IMR-90 (cell line): ENCODE measurements around the gene OR10H3. TPM values are rescaled to one million over a fixed set of nuclear protein-coding genes. Genes with fewer than 3 reads are reported as not detected.

Source experiments
- ATAC-seq: fragments of 200-7000 bp; cut with Tn5 transposase; 2 replicates; pipeline ENCODE4 v1.9.1; 2020; ENCODE audit warnings: low read depth, mild to moderate bottlenecking, moderate library complexity
- Bru-seq: library from RNA; stranded (reverse); fragments of 400-500 nt; gene quantifications from one replicate; lab custom pipeline; 2021; lab: Mats Ljungman, UMichigan
- BruChase-seq, 2 experiments: library from RNA; stranded (reverse); fragments of 400-500 nt; gene quantifications; one replicate each; lab custom pipeline; 2021; lab: Mats Ljungman, UMichigan
- BruUV-seq: library from RNA; stranded (reverse); fragments of 400-500 nt; replicated peaks from 2 replicates; lab custom pipeline; 2021; lab: Mats Ljungman, UMichigan
- CTCF ChIA-PET: fragments of 300-600 bp; formaldehyde crosslinking; extraction: SDS; loops from one replicate; lab custom pipeline; 2021; ENCODE audit warnings: antibody characterized with exemption; lab: Yijun Ruan, JAX
- POLR2A ChIA-PET: fragments of 300-600 bp; sonication (Branson Sonifier 250); formaldehyde crosslinking; loops from one replicate; lab custom pipeline; 2022; ENCODE audit warnings: antibody characterized with exemption; ENCODE audit not compliant: unreplicated experiment; lab: Charles Lee
- DNase-seq: peaks from one replicate; pipeline ENCODE4 v3.0.0; 2013
- H2AFZ ChIP-seq: replicated peaks from 2 replicates; pipeline ENCODE3; 2013; ENCODE audit warnings: low read length, mild to moderate bottlenecking; ENCODE audit not compliant: poor library complexity
- H2AK5ac ChIP-seq: 2 replicates; pipeline ENCODE4 v1.6.1; 2013; ENCODE audit warnings: low read depth, low read length, inconsistent platforms
- H2AK9ac ChIP-seq: replicated peaks from 2 replicates; pipeline ENCODE3; 2013; ENCODE audit warnings: mild to moderate bottlenecking, low read depth, low read length, moderate library complexity; ENCODE audit not compliant: poor library complexity
- H2BK120ac ChIP-seq: 2 replicates; pipeline ENCODE4 v1.6.1; 2013; ENCODE audit warnings: low read depth, low read length, inconsistent platforms
- H2BK15ac ChIP-seq: 3 replicates; pipeline ENCODE4 v1.6.1; 2013; ENCODE audit warnings: low read depth, low read length, inconsistent platforms
- H2BK20ac ChIP-seq: 2 replicates; pipeline ENCODE4 v1.6.1; 2013; ENCODE audit warnings: low read depth, mild to moderate bottlenecking, inconsistent platforms, low read length, moderate library complexity
- H2BK5ac ChIP-seq: 2 replicates; pipeline ENCODE4 v1.6.1; 2013; ENCODE audit warnings: mild to moderate bottlenecking, low read depth, low read length, inconsistent platforms; ENCODE audit not compliant: poor library complexity, severe bottlenecking
- H3K14ac ChIP-seq: replicated peaks from 2 replicates; pipeline ENCODE4 v1.6.1; 2013; ENCODE audit warnings: low read depth, low read length, inconsistent platforms
- H3K18ac ChIP-seq: 2 replicates; pipeline ENCODE4 v1.6.1; 2013; ENCODE audit warnings: low read depth, low read length, control low read depth
- H3K23ac ChIP-seq: 2 replicates; pipeline ENCODE4 v1.6.1; 2013; ENCODE audit warnings: low read depth, low read length, inconsistent platforms
- H3K27ac ChIP-seq: 2 replicates; pipeline ENCODE4 v1.5.1; 2013; ENCODE audit warnings: mild to moderate bottlenecking, control low read depth, low read length; ENCODE audit not compliant: insufficient read depth
- H3K27me3 ChIP-seq: 2 replicates; pipeline ENCODE4 v1.6.1; 2013; ENCODE audit warnings: low read length; ENCODE audit not compliant: control insufficient read depth, insufficient read depth
- H3K36me3 ChIP-seq: 2 replicates; pipeline ENCODE4 v1.6.1; 2013; ENCODE audit warnings: low read length, mixed read lengths; ENCODE audit not compliant: control insufficient read depth, insufficient read depth
- H3K4ac ChIP-seq: 2 replicates; pipeline ENCODE4 v1.6.1; 2013; ENCODE audit warnings: low read depth, low read length, inconsistent platforms
- H3K4me1 ChIP-seq: 2 replicates; pipeline ENCODE4 v1.6.1; 2013; ENCODE audit warnings: low read length, mixed read lengths; ENCODE audit not compliant: control insufficient read depth, insufficient read depth
- H3K4me2 ChIP-seq: 2 replicates; pipeline ENCODE4 v1.6.1; 2013; ENCODE audit warnings: low read depth, mild to moderate bottlenecking, control low read depth, low read length, moderate library complexity
- H3K4me3 ChIP-seq: 2 replicates; pipeline ENCODE4 v1.5.1; 2013; ENCODE audit warnings: low read depth, mild to moderate bottlenecking, control low read depth, low read length, moderate library complexity; ENCODE audit not compliant: insufficient read depth
- H3K56ac ChIP-seq: 2 replicates; pipeline ENCODE4 v1.6.1; 2013; ENCODE audit warnings: low read length, inconsistent platforms; ENCODE audit not compliant: insufficient read depth; ENCODE audit errors: extremely low read depth
- H3K79me1 ChIP-seq, 2 experiments: 2 replicates each; pipeline ENCODE4 v1.6.1; 2013; ENCODE audit warnings: low read length in 2 of 2, inconsistent platforms in 1 of 2, low read depth in 1 of 2
- H3K9ac ChIP-seq: 2 replicates; pipeline ENCODE4 v1.6.1; 2013; ENCODE audit warnings: low read depth, low read length, control low read depth
- H3K9me1 ChIP-seq: 2 replicates; pipeline ENCODE4 v1.6.1; 2013; ENCODE audit warnings: low read length, inconsistent platforms; ENCODE audit not compliant: insufficient read depth
- H3K9me3 ChIP-seq: 2 replicates; pipeline ENCODE4 v1.6.1; 2013; ENCODE audit warnings: low read length; ENCODE audit not compliant: control insufficient read depth, insufficient read depth
- H4K20me1 ChIP-seq: 2 replicates; pipeline ENCODE4 v1.6.1; 2013; ENCODE audit warnings: low read length, inconsistent platforms; ENCODE audit not compliant: insufficient read depth
- H4K5ac ChIP-seq: 2 replicates; pipeline ENCODE4 v1.6.1; 2013; ENCODE audit warnings: mild to moderate bottlenecking, low read depth, low read length, control low read depth
- H4K8ac ChIP-seq, 2 experiments: 2 replicates each; pipeline ENCODE4 v1.6.1; 2013; ENCODE audit warnings: low read depth in 2 of 2, low read length in 2 of 2, control low read depth in 1 of 2, inconsistent platforms in 1 of 2
- H4K91ac ChIP-seq: 2 replicates; pipeline ENCODE4 v1.6.1; 2013; ENCODE audit warnings: low read depth, low read length, inconsistent platforms; ENCODE audit not compliant: insufficient read depth
- CEBPB ChIP-seq: IDR thresholded peaks from 2 replicates; pipeline ENCODE4 v1.6.1; 2012; ENCODE audit warnings: low read depth, low read length, improper control_type of control experiment
- MAZ ChIP-seq: IDR thresholded peaks from 2 replicates; pipeline ENCODE4 v1.6.1; 2012; ENCODE audit warnings: low read depth, mild to moderate bottlenecking, low read length, improper control_type of control experiment, moderate library complexity, borderline replicate concordance
- NFE2L2 ChIP-seq: fragments of 150-350 bp; IDR thresholded peaks from 2 replicates; pipeline ENCODE4 v1.6.1; 2016; ENCODE audit warnings: low read depth, mild to moderate bottlenecking, low read length
- RAD21 ChIP-seq: IDR thresholded peaks from 2 replicates; pipeline ENCODE4 v1.6.1; 2012; ENCODE audit warnings: low read length, improper control_type of control experiment
- WGBS, 2 experiments: methylation state at CpG; one replicate each; pipeline versions ENCODE4 v1.1.5 to v1.1.7; 2013; ENCODE audit warnings: missing lambda C conversion rate in 2 of 2; ENCODE audit not compliant: insufficient read length in 1 of 2; ENCODE audit errors: extremely low coverage in 2 of 2; 5-methylcytosine and 5-hydroxymethylcytosine counted together
- dilution Hi-C: fragments of 300-500 bp; cut with HindIII; formaldehyde crosslinking; loops from one replicate; pipeline ENCODE4 v1.14.3; 2018; ENCODE audit warnings: low sequenced_read_pairs; ENCODE audit not compliant: unreplicated experiment
- in situ Hi-C: fragments of 300-500 bp; cut with MboI; formaldehyde crosslinking; loops from 3 replicates; pipeline ENCODE4 v1.14.3; 2019; ENCODE audit warnings: low sequenced_read_pairs, inconsistent platforms, mixed read lengths
- intact Hi-C: fragments of 100-400 bp; cut with micrococcal nuclease; formaldehyde crosslinking; loops from 2 replicates; pipeline ENCODE4 v1.10.0; 2022
- long read RNA-seq: library from polyadenylated mRNA; unstranded; transcript quantifications from one replicate; pipeline ENCODE4 v2.0.0, GENCODE V29; 2021; ENCODE audit not compliant: unreplicated experiment
- polyA plus RNA-seq, 3 experiments: library from polyadenylated mRNA; depleted of rRNA; stranded (reverse); fragments of >200 nt; gene quantifications; 2 replicates each; pipeline ENCODE4 v1.2.3, GENCODE V29; 2012; ENCODE audit warnings: low replicate concordance in 1 of 3
- total RNA-seq: library from RNA; depleted of rRNA; stranded (reverse); fragments of >200 nt; gene quantifications from 2 replicates; pipeline ENCODE4 v1.2.3, GENCODE V29; 2012; rRNA removed

The OR10H3 gene, protein sequence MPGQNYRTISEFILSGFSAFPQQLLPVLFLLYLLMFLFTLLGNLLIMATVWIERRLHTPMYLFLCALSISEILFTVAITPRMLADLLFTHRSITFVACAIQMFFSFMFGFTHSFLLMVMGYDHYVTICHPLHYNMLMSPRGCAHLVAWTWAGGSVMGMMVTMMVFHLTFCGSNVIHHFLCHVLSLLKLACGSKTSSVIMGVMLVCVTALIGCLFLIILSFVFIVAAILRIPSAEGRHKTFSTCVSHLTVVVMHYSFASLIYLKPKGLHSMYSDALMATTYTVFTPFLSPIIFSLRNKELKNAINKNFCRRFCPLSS
- total RNA-seq (not detected in 2 replicates), polyA plus RNA-seq (2012; rRNA removed) (not detected in 2 replicates), Bru-seq, nascent RNA (not detected), BruChase-seq, experiment 1, labeled RNA remaining after a 6-hour chase (not detected), BruChase-seq, experiment 2, labeled RNA remaining after a 2-hour chase (not detected)
- not detected in 2 replicates for polyA plus RNA-seq (2012; cell fraction: cytosol; rRNA removed)
- polyA plus RNA-seq (2012; cell fraction: nucleus; rRNA removed; ENCODE audit: low replicate concordance): not detected in 2 replicates
- long read RNA-seq: 0 reads

DNA sequence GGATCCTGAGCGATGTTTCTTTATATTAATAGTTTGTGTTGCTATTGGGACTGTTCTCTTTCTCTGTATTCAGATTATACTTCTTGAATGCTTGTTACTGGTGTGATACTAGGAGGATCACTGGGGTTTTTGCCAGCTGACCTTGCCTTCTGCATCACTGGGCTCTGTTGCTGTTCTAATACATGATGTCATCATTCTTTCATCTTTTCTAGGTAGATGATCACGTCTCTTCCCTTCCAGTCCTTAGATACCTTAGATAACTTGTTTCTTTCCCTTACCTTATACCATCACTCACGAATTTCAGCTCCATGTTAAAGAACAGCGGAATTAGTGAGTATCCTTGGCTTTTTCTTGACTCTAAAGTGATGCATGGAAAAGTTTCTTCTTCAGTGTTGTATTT is at the start of gene OR10H3:
TSS of gene OR10H3 (plus strand) at position 264 of the 400 bp plus-strand sequence. CDS start 3,408 bp downstream, outside the sequence.
- Histone ChIP-seq H3K4me3 (no peak within 1 kb of the TSS), H4K5ac (no peak within 1 kb of the TSS), H3K23ac (no peak within 1 kb of the TSS), H3K56ac (no peak within 1 kb of the TSS), H4K8ac (no peak within 1 kb of the TSS), H3K9ac (no peak within 1 kb of the TSS), H3K14ac (no peak within 1 kb of the TSS), H3K9me1 (no peaks in the 10 kb centered on the region), H3K18ac (no peak within 1 kb of the TSS), H2BK20ac (no peak within 1 kb of the TSS), H2AK9ac (no peak within 1 kb of the TSS), H3K4ac (no peak within 1 kb of the TSS), H3K79me1 (no peaks in the 10 kb centered on the region), H2AK5ac (no peak within 1 kb of the TSS), H2BK5ac (no peak within 1 kb of the TSS), H3K36me3 (no peaks in the 10 kb centered on the region), H2BK120ac (no peak within 1 kb of the TSS), H3K27ac (no peak within 1 kb of the TSS), H4K20me1 (no peaks in the 10 kb centered on the region), H4K91ac (no peak within 1 kb of the TSS), H2AFZ (no peak within 1 kb of the TSS), H3K4me2 (no peak within 1 kb of the TSS), H3K27me3 (no peaks in the 10 kb centered on the region), H2BK15ac (no peak within 1 kb of the TSS), H3K4me1 (no peaks in the 10 kb centered on the region), H3K9me3 (peaks cover 17% of the 10 kb centered on the region)
- dilution Hi-C loops: no loop called here
- POLR2A ChIA-PET: no interaction called here
- DNase-seq: no peak
- no peak for TF ChIP-seq MAZ
- TF ChIP-seq RAD21: no peak
- no peak for TF ChIP-seq NFE2L2
- TF ChIP-seq CEBPB: no peak
- intact Hi-C loops: no loop called here
- CTCF ChIA-PET: no interaction called here
- no TSS peak for BruUV-seq
- no peak for ATAC-seq
- in situ Hi-C loops: no loop called here
- no CpG with 5 or more reads among the region's 4 CpGs for WGBS, 2 experiments
